Measurements from ENCODE around the gene DUOX2.

DUOX2 gene

GRCh38 chr15:45148076-45149059 is 34.4 kb upstream of the DUOX2 start:
- no peak for TF ChIP-seq CTCF (IDR thresholded peaks at IDR 0.05; ENCODE audit: low read depth, low read length)
- no peak for DNase-seq (ENCODE audit: low read depth, low spot score)
- in situ Hi-C loops (cut with HindIII; ENCODE audit: low sequenced_read_pairs): no loop called here
- H3K4me3 ChIP-seq (ENCODE audit: low read depth, low read length): no peak overlapping the region

- no peak for DNase-seq (ENCODE audit: low read depth, low spot score)
- H3K4me3 ChIP-seq (ENCODE audit: low read depth, low read length): no peak overlapping the region
- in situ Hi-C loops (cut with HindIII; ENCODE audit: low sequenced_read_pairs): no loop called here
- TF ChIP-seq CTCF (IDR thresholded peaks at IDR 0.05; ENCODE audit: low read depth, low read length): no peak
These were observed 33.6 kb upstream of the DUOX2 start for GRCh38 chr15:45147606-45148005.

- TF ChIP-seq CTCF (IDR thresholded peaks at IDR 0.05; ENCODE audit: low read depth, low read length): no peak
- no peak overlapping the region for H3K4me3 ChIP-seq (ENCODE audit: low read depth, low read length)
- DNase-seq (ENCODE audit: low read depth, low spot score): no peak
- in situ Hi-C loops (cut with HindIII; ENCODE audit: low sequenced_read_pairs): no loop called here
These were observed 32.4 kb upstream of the DUOX2 start for GRCh38 chr15:45146405-45146804.

GRCh38 chr15:45144775-45145174 is 30.8 kb upstream of the DUOX2 start:
- no peak for DNase-seq (ENCODE audit: low read depth, low spot score)
- no peak overlapping the region for H3K4me3 ChIP-seq (ENCODE audit: low read depth, low read length)
- TF ChIP-seq CTCF (IDR thresholded peaks at IDR 0.05; ENCODE audit: low read depth, low read length): no peak
- in situ Hi-C loops (cut with HindIII; ENCODE audit: low sequenced_read_pairs): no loop called here

- no peak for TF ChIP-seq CTCF (IDR thresholded peaks at IDR 0.05; ENCODE audit: low read depth, low read length)
- no peak for DNase-seq (ENCODE audit: low read depth, low spot score)
- H3K4me3 ChIP-seq (ENCODE audit: low read depth, low read length): no peak overlapping the region
- in situ Hi-C loops (cut with HindIII; ENCODE audit: low sequenced_read_pairs): no loop called here
These were observed 30.0 kb upstream of the DUOX2 start for GRCh38 chr15:45143946-45144345.

- DNase-seq (ENCODE audit: low read depth, low spot score): no peak
- in situ Hi-C loops (cut with HindIII; ENCODE audit: low sequenced_read_pairs): no loop called here
- H3K4me3 ChIP-seq (ENCODE audit: low read depth, low read length): no peak overlapping the region
- no peak for TF ChIP-seq CTCF (IDR thresholded peaks at IDR 0.05; ENCODE audit: low read depth, low read length)
These were observed 29.1 kb upstream of the DUOX2 start for GRCh38 chr15:45143056-45143455.
